HG03196 (cell line): ENCODE data around the gene TSPAN10.
"Not testable (repeated sequence)": the region's sequence is repeated elsewhere in the genome, so short reads cannot be mapped to it uniquely, and the experiment has no call there.

Experiments used
- ATAC-seq: cut with Tn5 transposase; IDR thresholded peaks from one replicate; pipeline ENCODE4 v1.9.1; 2021; ENCODE audit not compliant: unreplicated experiment

TSPAN10 gene

DNA sequence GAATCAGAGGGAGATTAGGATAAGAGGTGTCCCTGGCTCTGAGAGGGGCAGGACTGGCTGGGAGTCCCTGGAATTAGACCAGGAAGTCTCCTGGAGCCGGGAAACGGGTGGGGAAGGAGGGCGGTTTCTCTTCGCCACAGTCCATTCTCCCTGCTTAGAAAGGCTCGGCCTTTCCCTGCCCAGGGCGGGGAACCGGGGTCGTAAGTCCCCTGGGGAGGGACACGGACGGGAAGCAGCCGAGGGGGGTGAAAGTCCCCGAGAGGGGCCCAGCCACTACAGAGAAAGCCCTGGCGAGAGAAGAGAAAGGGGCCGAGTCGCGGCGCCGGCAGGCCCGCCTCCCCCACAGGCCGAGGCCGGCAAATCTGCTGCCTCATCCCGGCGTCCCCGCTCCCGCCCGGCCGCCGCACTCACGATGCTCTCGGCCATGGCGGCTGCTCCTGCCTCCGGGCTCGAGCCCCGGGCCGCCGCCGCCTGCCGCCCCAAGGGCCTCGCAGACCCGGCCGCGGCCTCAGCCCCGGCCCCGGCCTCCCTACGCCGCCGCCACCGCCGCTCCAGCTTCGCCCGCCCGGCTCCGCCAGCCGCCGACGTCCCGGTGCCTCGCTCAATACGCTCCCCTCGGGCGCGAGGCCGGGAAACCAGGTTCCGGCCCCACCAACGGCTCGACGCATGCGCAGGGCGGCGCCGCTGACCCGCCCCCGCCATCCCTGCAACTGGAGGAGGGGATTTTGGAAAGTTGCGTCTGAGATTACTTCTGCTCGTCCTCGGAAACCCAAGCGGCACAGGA is at the start of gene TSPAN10, which contains the start of gene NPLOC4:
Gene TSPAN10 (plus strand): TSS at position 692 of the 784 bp plus-strand sequence. CDS start 5,217 bp downstream, outside the sequence.
Gene NPLOC4 (minus strand): TSS at position 608 of the 784 bp plus-strand sequence. CDS start 182 bp downstream, at position 426.
- ATAC-seq: peak; percentile 92

DNA sequence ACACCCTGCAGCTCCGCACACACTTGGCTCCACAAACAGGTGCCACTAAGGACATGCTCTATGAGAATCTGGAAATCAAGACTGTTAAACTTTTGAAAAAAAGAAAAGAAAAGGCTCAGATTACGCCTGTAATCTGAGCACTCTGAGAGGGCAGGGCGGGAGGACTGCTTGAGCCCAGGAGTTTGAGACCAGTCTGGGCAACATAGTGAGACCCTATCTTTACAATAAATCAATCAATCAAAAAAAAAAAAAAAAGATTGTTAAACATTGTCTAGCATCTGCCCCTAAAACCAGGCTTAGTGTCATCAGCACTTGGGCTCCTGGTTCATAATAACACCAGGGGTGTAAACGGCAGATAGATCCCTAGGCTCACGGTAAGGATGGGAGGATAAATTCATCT is 47.4 kb upstream of the TSPAN10 start:
- ATAC-seq: no peak

DNA sequence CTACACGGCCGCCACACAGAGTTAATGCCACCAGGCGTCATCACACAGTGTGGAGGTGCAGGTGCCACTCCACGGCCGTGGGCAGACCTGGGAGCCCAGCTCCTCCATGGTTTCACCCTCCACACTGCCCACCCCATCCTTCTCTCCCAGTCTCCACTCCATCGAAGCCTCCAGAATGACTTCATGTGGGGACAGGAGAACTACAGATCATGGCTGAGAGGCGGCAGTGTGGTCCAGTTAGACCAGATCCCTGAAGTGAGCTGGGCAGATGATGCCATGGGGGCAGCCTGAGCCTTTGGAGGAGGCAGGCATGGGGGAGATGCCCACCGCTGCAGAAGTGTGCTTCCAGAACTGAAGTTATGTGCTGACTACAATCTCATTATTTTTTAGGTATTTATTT is 46.9 kb upstream of the TSPAN10 start:
- no peak for ATAC-seq

DNA sequence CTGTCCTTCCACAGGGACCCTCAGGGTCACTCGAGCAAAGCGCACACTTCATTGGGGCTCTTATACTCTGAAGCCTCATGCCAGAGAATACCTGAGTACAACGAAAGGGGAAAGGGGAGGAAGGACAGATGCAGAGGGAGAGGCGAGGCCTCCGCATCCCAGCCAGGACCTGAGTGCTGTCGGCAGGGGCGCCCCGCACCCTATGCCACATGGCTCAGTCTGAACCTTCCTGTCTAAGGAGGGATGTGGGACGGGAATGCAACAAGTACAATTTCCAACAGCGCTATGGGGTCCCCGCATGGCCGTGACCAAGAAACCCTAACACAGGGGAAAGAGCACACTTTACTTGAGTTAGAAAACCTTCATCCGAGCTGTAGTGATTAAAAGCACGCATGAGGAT is 45.0 kb upstream of the TSPAN10 start:
- ATAC-seq: no peak

DNA sequence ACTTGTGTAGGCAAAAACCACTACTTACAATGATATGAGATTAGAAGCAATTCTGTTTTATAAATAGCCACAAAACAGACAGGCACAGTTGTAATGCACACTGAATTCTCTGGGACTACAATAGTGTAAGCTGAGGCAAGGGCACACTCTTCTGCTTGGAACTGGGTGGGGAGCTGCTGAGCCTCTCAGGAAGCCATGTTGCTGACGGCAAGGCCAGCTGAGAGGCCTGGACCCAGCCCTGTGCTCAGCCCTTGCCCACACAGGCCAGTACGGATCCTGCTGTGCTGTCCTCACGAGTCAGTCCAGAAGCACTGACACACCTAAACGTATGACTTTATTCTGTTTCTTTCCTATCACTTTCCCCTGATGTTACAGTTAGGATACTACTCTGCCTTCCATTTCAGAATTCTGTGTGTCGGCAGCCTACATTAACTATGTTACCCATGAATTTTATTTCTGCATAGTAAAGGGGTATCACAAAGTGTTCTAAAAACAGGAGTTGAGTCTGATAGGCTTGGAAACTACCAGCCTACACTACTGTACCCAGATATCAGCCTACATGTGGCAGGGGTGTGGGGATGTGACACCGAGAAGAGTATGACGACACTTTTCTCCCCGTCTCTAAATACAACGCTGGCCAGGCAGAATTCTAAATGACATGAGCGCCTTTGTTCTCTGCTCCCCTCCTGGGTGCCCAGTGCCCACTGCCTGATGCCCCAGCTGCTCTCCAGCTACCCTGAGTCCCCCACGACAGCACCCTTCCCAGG is 43.7 kb upstream of the TSPAN10 start:
- ATAC-seq: no peak

DNA sequence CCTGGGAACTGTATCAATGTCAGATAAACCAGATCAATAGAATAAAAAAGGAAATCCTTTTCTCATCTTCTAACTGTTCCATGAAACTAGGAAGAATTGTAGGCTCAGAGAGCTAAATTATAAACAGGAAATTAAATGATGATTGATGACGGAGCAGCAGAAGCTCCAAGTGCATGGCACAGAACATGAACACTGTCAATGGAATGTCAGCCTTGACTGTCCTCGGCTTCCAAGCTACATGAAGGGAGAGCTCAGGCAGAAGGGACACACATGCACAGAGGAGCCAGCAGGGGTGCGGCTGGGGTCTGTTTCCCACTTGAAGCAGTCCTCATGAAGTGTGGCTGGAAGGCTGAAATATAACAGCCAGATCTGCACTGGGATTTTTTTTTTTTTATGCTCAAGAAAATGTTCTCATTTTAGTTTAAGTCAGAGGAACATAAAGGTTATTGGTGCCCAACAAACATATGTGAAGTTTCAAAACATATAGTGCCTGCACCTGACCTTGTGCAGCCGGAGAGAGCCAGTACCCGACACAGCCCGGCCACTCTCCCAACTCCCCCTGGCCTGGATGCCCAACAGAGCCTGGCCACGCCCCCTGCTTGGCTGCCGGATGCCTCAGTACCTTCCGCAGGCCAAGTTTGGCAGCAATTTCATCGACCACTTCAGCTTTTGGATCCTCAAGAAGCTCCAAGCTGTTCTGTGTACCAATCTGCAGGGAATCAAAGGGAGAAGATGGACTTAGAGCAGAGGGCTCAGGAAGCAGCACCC is 37.1 kb upstream of the TSPAN10 start:
- no peak for ATAC-seq

DNA sequence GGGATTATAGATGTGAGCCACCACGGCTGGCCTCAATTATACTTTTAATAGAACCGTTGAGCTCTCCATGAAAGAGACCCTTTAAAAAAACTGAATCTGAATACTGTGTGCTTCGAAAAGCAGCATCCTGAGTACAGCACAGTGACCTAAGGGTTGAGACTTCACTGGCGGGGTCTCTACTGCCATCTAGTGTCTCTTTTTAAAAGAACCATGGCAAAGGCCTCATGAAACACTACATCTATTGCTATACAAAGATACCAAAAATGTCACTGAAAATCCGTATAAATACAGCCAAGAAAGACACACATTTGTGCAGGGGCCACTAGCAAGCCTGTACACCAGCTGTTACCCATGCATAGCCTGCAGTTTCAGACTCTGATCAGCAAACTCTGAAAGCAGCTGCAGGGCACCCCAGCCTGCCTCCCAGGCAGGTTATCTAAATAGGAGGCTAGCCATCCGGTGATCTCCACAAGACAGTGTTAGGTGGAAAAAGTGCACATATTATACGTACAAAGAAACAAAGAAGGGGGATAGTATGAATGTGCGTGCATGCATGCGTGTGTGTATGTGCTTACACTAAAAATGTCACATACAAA is 35.4 kb upstream of the TSPAN10 start:
- no peak for ATAC-seq

DNA sequence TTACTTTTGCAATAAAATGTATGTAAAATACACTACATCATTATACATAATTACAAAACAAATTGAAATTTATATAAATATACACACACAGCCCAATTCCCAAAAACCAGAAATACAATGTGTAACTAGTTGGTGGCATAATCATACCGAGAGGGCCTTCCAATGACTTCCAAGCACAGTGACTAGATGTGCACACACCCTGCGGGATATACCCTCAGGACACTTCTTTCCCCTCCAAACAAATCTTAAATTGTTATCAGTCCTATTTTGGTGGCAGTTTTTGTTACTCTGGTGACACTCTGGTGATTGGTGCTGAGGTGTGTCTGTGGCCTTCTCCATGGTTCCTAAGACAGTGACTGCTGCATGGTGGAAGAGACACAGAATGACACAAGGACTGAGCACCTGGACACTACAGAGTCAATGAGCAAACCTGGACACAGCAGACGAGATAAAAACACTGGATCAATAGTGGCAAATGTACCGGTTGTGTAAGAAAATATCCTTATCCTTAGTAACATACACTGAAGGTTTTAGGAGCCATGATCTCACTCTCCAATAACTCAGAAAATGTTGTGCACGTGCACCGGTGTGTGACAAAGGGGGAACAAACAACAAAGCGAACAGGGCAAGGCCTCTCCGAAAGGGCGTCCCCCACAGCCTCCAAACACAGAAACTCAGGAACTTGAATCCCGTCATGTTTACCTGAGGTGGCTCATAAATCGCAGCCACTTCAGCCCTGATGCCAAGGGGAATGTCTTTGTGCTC is 33.0 kb upstream of the TSPAN10 start:
- no peak for ATAC-seq

DNA sequence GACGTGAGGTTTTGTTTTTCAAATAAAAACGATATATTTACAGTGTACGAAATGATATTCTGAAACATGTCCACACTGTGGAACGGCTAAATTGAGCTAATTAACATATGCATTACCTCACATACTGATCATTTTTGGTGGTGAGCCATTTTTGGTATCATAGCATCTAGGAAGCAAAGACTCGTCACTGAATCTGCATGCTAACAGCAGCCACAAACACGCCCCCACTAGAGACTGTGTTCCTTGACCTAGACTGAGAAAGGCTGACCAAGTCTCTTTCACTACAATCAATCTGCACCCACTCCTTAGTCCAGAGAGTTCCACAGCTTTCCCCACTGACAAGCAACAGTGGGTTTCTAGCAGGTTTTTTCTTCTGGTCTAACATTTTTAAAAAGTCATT is 29.6 kb upstream of the TSPAN10 start:
- no peak for ATAC-seq

DNA sequence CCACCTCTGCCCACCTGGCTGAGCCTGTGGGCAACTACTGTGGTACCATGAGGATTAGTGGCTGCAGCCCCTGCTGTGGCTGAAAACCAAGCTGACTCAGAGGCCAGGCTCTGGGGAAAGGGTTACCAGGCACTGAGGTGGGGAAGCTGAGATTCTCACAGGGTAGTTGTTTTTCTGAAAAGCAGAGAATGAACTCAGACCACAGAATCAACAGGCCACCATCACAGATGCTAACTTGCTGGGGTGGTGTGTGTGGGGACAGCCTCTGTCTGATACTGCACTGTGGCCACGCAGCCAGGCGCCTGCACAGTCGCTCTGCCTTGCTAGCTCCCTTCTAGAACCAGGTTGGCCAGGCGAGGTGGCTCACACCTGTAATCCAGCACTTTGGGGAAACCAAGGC is 28.9 kb upstream of the TSPAN10 start:
- no peak for ATAC-seq

DNA sequence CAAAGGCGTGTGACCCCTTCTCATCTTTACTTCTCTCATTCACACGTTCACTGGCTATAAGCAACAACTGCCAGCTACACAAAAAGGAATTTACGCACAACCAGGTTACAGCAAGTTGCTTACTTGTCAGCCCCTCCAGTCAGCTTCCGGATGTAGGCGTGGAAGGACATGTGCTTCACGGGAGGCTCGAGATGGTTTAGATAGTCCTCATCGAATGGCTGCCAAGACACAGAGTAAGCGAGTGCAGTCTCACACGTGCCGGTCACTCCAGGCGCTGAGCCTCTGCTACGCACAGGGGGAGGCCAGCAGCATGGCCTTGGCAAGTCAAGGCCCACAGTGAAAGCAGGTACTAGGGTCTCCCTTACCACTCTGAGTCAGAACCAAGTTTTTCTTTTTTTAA is 28.4 kb upstream of the TSPAN10 start:
- no peak for ATAC-seq

DNA sequence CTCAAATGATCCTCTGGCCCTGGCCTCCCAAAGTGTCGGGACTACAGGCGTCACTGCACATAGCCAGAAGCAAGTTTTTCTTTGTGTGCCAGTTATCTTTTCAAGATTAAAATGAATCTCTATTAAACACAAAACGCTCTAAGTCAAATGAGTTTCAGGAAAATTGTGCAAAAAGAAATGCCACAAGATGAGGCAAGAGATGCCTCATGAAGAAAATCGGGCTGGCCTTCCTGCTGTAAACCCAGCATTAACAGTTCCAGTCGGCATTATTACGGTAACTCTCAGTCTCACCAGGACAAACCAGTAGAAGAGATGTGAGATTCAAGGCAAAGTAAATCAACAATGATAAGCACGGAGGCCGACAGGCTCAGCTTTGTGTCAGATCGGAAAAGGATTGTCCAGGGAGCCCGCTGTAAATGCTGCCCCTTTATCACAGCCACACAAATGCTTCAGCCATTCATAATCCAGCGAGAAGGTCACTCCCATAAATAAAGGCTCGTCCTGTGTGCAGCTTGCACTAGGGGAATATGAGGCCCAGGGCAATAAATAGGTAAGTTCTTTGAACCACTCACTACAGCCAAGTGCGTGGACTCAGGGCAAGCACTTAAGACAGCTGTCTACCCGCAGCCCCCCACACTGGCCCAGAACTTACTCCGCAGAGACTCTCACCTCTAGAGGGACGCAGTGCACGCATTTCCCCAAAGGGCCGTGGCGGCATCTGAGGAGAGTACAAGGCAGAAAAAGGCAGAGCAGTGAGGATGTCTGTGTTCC is 27.3 kb upstream of the TSPAN10 start:
- ATAC-seq: no peak

DNA sequence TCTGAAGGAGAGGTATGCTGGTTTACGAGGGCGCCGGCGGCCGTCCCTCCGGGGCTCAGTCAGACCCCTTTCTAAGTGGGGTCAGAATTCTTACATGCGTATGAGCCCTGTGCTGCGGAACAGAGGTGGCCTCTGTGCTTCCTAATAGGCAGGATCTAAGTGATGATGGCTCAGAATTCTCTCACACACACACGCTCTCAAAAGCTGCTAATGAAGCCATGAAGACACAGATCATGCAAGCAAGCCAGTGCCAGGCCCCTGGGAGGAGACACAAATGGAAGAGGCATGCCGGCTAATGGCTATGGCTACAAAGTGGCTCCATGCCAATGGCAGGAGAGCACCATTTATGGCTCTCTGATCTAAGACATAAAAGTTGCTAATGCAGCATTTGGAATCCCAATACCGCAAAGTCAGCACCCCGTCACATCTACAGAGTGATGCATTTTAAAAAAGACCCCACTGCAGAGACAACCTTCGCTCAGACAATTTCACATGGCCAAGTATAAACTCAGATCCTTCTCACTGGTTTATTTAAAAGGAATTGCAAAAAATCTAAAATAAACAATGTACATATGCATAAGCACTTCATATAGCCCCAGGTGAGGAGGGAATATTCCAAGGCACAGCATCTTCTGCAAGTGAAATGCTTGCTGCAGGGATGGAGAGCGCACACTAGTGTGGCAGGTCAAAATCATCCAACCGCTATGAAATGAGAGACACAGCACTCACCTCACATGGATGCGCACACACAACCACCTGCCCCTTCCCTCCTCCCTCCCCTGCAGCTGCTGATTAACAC is 24.6 kb upstream of the TSPAN10 start:
- no peak for ATAC-seq

DNA sequence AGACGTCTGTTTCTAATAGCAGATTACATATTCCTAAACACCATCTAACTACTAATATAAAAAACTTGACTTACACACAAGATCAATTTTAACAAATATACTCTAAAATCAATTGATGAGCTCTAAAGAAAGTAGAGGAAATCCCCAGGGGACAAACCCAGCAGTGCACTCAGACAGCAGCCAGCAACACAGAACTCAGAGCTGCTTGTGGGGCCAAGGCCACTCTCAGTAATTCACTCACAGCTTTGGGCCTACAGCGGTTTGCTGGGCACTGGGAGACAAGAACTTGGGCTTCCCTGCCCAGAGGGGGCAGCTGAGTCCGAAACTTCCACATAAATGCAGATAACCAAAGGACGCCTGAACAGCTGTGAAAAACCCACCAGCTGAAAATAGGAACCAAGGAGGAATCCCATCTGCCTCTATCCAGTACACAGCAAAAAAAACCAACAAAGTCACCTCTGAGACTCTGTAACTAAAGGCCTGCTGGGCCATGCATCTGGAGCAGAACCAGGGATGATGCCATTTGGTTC is 21.5 kb upstream of the TSPAN10 start:
- ATAC-seq: no peak

DNA sequence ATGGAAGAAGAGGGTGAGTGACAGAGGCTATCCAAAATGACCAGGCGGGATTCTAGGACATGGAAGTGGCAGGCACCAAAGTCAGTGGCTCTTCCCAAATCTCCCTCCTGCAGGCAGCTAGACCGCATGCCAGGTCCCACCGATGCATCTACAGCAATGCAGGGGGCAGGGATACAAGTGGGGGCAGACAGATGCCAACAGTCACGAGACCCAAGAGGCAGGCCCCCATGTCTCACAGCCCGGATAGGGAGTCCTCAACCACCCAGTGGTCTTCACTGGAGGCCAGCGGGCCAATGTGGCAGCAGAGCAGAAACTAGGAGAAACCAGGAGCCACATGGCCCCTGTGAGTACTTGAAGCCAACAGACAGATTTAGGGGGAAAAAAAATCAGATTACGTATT is 20.1 kb upstream of the TSPAN10 start:
- ATAC-seq: no peak

DNA sequence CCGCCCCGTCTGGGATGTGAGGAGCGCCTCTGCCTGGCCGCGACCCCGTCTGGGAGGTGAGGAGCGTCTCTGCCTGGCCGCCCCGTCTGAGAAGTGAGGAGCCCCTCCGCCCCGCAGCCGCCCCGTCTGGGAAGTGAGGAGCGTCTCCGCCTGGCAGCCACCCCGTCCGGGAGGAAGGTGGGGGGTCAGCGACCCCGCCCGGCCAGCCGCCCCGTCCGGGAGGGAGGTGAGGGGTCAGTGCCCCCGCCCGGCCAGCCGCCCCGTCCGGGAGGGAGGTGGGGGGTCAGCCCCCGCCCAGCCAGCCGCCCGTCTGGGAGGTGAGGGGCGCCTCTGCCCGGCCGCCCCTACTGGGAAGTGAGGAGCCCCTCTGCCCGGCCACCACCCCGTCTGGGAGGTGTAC is 18.7 kb upstream of the TSPAN10 start:
- not testable (repeated sequence) for ATAC-seq

DNA sequence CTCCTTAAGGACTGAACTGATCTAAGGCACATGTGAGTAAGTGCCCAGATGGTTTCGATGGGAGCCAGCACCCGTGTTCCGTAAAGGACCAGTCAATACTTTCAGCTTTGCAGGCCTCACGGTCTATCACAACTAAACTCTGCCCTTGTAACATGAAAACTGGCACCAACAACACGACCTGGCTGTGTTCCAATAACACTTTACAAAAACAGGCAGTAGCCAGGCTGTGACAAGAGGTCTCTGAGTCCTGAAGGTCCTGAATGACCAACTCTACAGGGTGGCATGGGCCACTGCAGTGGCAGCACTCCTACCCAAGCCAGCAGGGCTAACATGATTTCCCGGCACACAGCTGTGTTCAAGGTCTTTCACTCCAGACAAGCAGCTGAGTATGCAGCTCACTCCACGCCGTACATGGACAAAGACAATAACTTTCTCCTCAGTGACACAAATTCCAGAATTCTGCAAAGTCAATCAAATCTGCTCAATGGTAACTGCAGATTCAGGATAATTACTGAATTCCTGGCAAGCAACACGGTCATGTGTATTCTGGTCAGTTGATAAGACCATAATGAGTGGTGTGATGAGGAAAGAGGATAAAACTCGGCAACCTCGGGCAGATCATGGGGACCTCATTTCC is 15.4 kb upstream of the TSPAN10 start:
- no peak for ATAC-seq

DNA sequence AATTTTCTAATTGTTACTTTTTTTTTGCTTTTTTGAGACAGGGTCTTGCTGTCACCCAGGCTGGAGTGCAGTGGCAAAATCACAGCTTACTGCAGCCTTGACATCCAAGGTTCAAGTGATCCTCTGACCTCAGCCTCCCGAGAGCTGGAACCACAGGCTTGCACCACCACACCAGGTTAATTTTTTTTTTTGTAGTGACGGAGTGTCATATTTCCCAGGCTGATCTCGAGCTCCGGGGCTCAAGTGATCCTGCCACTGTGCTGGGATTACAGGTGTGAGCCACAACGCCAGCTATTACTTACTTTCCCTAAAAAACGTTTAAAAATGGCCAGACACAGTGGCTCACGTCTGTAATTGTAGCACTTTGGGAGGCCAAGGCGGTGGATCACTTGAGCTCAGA is 6.7 kb upstream of the TSPAN10 start:
- no peak for ATAC-seq
